ENCODE measurements around the gene GNA14.
"Not testable (repeated sequence)": the region's sequence is repeated elsewhere in the genome, so short reads cannot be mapped to it uniquely, and the experiment has no call there.

GNA14 gene

GRCh38 chr9:77531400-77531799, 116.7 kb downstream of the GNA14 start:
- DNase-seq, result no peak

GRCh38 chr9:77523891-77524290, 124.2 kb downstream of the GNA14 start:
- DNase-seq, result no peak

- DNase-seq, result no peak
These were observed 127.0 kb downstream of the GNA14 start for GRCh38 chr9:77521091-77521490.

GRCh38 chr9:77518688-77519087, 129.4 kb downstream of the GNA14 start:
- DNase-seq, result no peak

GRCh38 chr9:77516781-77517180, 131.3 kb downstream of the GNA14 start:
- DNase-seq, result no peak

GRCh38 chr9:77514886-77515711, 133.0 kb downstream of the GNA14 start:
- DNase-seq, result no peak

GRCh38 chr9:77513457-77513856, 134.7 kb downstream of the GNA14 start:
- DNase-seq, result no peak

- no peak for DNase-seq
These were observed 135.2 kb downstream of the GNA14 start for GRCh38 chr9:77512876-77513275.

GRCh38 chr9:77511525-77511924, 136.6 kb downstream of the GNA14 start:
- DNase-seq, result no peak

- no peak for DNase-seq
These were observed 137.5 kb downstream of the GNA14 start for GRCh38 chr9:77510666-77511065.

GRCh38 chr9:77508396-77508795, 139.7 kb downstream of the GNA14 start:
- DNase-seq, result no peak

GRCh38 chr9:77507212-77507961, 140.7 kb downstream of the GNA14 start:
- DNase-seq, result no peak

- no peak for DNase-seq
These were observed 142.9 kb downstream of the GNA14 start for GRCh38 chr9:77505232-77505631.

GRCh38 chr9:77502568-77502967, 145.6 kb downstream of the GNA14 start:
- no peak for DNase-seq

GRCh38 chr9:77498891-77499290, 149.2 kb downstream of the GNA14 start:
- DNase-seq, result no peak

- no peak for DNase-seq
These were observed 150.6 kb downstream of the GNA14 start for GRCh38 chr9:77497322-77498198.

GRCh38 chr9:77495834-77496671, 152.1 kb downstream of the GNA14 start:
- no peak for DNase-seq

GRCh38 chr9:77490279-77490678, 157.8 kb downstream of the GNA14 start:
- not testable (repeated sequence) for DNase-seq

- DNase-seq, result peak in 1 of 2 donors; percentile 27
These were observed 158.5 kb downstream of the GNA14 start for GRCh38 chr9:77489405-77490163.

- no peak for DNase-seq
These were observed 159.5 kb downstream of the GNA14 start for GRCh38 chr9:77488439-77489126.

GRCh38 chr9:77486968-77487367, 161.2 kb downstream of the GNA14 start:
- no peak for DNase-seq
